OCI-LY7 (cell line): Measurements from ENCODE around the gene ANKRD34A. TPM values are rescaled to one million over a fixed set of nuclear protein-coding genes. Genes with fewer than 3 reads are reported as not detected.
A peak's percentile ranks its signal among the peaks of the same experiment; 100 is the strongest.

ENCODE experiments used
- BruUV-seq: library from RNA; stranded (reverse); fragments of 400-500 nt; replicated peaks from 2 replicates; lab custom pipeline; 2021; lab: Mats Ljungman, UMichigan
- CTCF ChIA-PET: fragments of 300-600 bp; sonication (Branson Sonifier 250); formaldehyde crosslinking; loops from one replicate; lab custom pipeline; 2022; ENCODE audit warnings: antibody characterized with exemption; ENCODE audit not compliant: unreplicated experiment; lab: Charles Lee
- POLR2A ChIA-PET: fragments of 300-600 bp; sonication (Branson Sonifier 250); formaldehyde crosslinking; loops from one replicate; lab custom pipeline; 2022; ENCODE audit warnings: antibody characterized with exemption; lab: Charles Lee
- DNase-seq: peaks from one replicate; pipeline ENCODE4 v3.0.0-alpha.2; 2015; ENCODE audit warnings: low spot score
- H2AFZ ChIP-seq: fragments of 200-600 bp; sonication (generic), shearing (Covaris generic); 2 replicates; pipeline ENCODE4 v1.6.1; 2014; ENCODE audit warnings: mild to moderate bottlenecking, antibody characterized with exemption, low read length, moderate library complexity
- H3K27ac ChIP-seq: fragments of 200-600 bp; sonication (generic); 2 replicates; pipeline ENCODE4 v1.5.1; 2014; ENCODE audit warnings: mixed run types, low read depth, mild to moderate bottlenecking, moderate library complexity, low read length, inconsistent platforms; ENCODE audit not compliant: poor library complexity, severe bottlenecking
- H3K36me3 ChIP-seq: fragments of 200-600 bp; sonication (generic); 2 replicates; pipeline ENCODE4 v1.6.1; 2014; ENCODE audit warnings: mild to moderate bottlenecking, antibody characterized with exemption, low read length, moderate library complexity, mixed read lengths; ENCODE audit not compliant: insufficient read depth
- H3K4me1 ChIP-seq: fragments of 200-600 bp; sonication (generic); 2 replicates; pipeline ENCODE4 v1.5.1; 2014; ENCODE audit warnings: mild to moderate bottlenecking, low read length; ENCODE audit not compliant: insufficient read depth, poor library complexity, severe bottlenecking
- H3K4me2 ChIP-seq: fragments of 200-600 bp; sonication (generic); 2 replicates; pipeline ENCODE4 v1.6.1; 2014; ENCODE audit warnings: mild to moderate bottlenecking, low read length
- H3K4me3 ChIP-seq: fragments of 200-600 bp; sonication (generic); 2 replicates; pipeline ENCODE4 v1.5.1; 2014; ENCODE audit warnings: mild to moderate bottlenecking, low read depth, low read length; ENCODE audit not compliant: poor library complexity, severe bottlenecking
- H3K79me2 ChIP-seq: fragments of 200-600 bp; sonication (generic); 2 replicates; pipeline ENCODE4 v1.6.1; 2016; ENCODE audit warnings: low read depth, mild to moderate bottlenecking, low read length, moderate library complexity, mixed read lengths; ENCODE audit not compliant: insufficient read depth
- H3K9me2 ChIP-seq: fragments of 200-600 bp; sonication (generic); 2 replicates; pipeline ENCODE4 v1.6.1; 2016; ENCODE audit warnings: mild to moderate bottlenecking, low read length, mixed read lengths; ENCODE audit not compliant: insufficient read depth
- H3K9me3 ChIP-seq: fragments of 200-600 bp; sonication (generic); 2 replicates; pipeline ENCODE4 v1.6.1; 2014; ENCODE audit warnings: mild to moderate bottlenecking, mixed run types, low read length, mixed read lengths
- H4K20me1 ChIP-seq: fragments of 200-600 bp; sonication (generic); 2 replicates; pipeline ENCODE4 v1.6.1; 2014; ENCODE audit warnings: mild to moderate bottlenecking, antibody characterized with exemption, low read length, moderate library complexity, mixed read lengths; ENCODE audit not compliant: insufficient read depth
- CTCF ChIP-seq: fragments of 200-600 bp; sonication (generic); conservative IDR thresholded peaks from 2 replicates; pipeline ENCODE4 v1.5.1; 2014; ENCODE audit warnings: mild to moderate bottlenecking, antibody characterized with exemption, low read length, moderate library complexity, mixed read lengths
- EZH2phosphoT487 ChIP-seq: fragments of 200-600 bp; sonication (generic); IDR thresholded peaks from 2 replicates; pipeline ENCODE4 v1.6.1; 2018; ENCODE audit warnings: low read depth, borderline replicate concordance, mild to moderate bottlenecking, mixed run types, antibody characterized with exemption, low read length, moderate library complexity, mixed read lengths
- intact Hi-C: fragments of 100-400 bp; cut with micrococcal nuclease; formaldehyde crosslinking; loops from one replicate; pipeline ENCODE4 v1.10.0; 2022; ENCODE audit not compliant: unreplicated experiment
- total RNA-seq, 2 experiments: library from RNA; depleted of rRNA in 1 of 2; stranded (reverse); fragments of >200 nt in 1 of 2; shearing (Covaris generic) in 1 of 2; gene quantifications; 2 replicates each; pipeline ENCODE4 v1.2.3, GENCODE V29; 2014 to 2022

The ANKRD34A gene
- total RNA-seq, 2 experiments from 2014 or later, result 1.9 to 4.8 TPM

DNA sequence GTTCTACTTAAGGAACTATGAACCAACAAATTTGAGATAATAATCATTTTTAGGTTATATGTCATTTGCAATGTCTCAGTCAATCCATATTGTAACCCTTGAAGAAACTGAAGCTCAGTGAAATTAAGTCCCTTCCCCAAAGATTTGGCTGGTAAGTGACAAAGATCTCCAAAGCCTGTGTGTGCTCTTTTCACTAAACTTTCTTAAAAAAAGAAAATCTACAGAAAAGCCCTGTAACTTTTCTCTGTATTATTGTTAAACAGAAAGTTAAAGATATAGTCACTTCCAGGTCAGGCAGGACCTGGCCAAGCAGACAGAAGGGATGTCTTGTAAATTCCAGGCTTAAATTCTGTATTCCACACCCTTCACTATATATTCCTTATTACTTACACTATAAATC, 8.0 kb downstream of the ANKRD34A start:
- no TSS peak for BruUV-seq
- intact Hi-C loops, result no loop called here
- CTCF ChIA-PET, result no interaction called here
- peaks cover 23% of the 10 kb centered on the region; the same call in 1 of the 2 replicates for H3K79me2 ChIP-seq
- H2AFZ ChIP-seq, result peak overlapping the region; percentile 44; the same call in 1 of the 2 replicates
- H3K4me1 ChIP-seq, result peaks cover 51% of the 10 kb centered on the region
- peaks cover 3% of the 10 kb centered on the region; the same call in 1 of the 2 replicates for H4K20me1 ChIP-seq
- no peak for DNase-seq
- POLR2A ChIA-PET, result interaction anchor here (1.0 to 2.6 kb wide), 3 partner anchors 11 to 49 kb away, joined by 3 to 12 read pairs (median 8); partner anchors contain the start of gene TXNIP
- H3K36me3 ChIP-seq, result peaks cover 13% of the 10 kb centered on the region; the same call in 1 of the 2 replicates
- peak overlapping the region; percentile 86 for H3K4me3 ChIP-seq
- peak overlapping the region; percentile 94 for H3K4me2 ChIP-seq
- H3K27ac ChIP-seq, result peak overlapping the region; percentile 53
- no peaks in the 10 kb centered on the region for H3K9me3 ChIP-seq
- no peak for TF ChIP-seq EZH2phosphoT487
- no peak for TF ChIP-seq CTCF
- H3K9me2 ChIP-seq, result no peaks in the 10 kb centered on the region

GRCh38 chr1:145955436-145955835, 8.9 kb downstream of the ANKRD34A start:
- H3K4me3 ChIP-seq, result no peak overlapping the region
- H3K9me3 ChIP-seq, result no peaks in the 10 kb centered on the region
- TF ChIP-seq CTCF, result no peak
- TF ChIP-seq EZH2phosphoT487, result no peak
- H3K79me2 ChIP-seq, result peaks cover 23% of the 10 kb centered on the region; the same call in 1 of the 2 replicates
- CTCF ChIA-PET, result no interaction called here
- H2AFZ ChIP-seq, result no peak overlapping the region
- POLR2A ChIA-PET, result interaction anchor here (0.7 to 1.4 kb wide), 4 partner anchors 9 to 23 kb away, joined by 3 to 4 read pairs (median 4); partner anchors contain the start of genes ANKRD34A and POLR3GL
- peaks cover 3% of the 10 kb centered on the region; the same call in 1 of the 2 replicates for H4K20me1 ChIP-seq
- intact Hi-C loops, result no loop called here
- H3K27ac ChIP-seq, result no peak overlapping the region
- DNase-seq, result no peak
- H3K4me1 ChIP-seq, result peaks cover 42% of the 10 kb centered on the region
- BruUV-seq, result no TSS peak
- peaks cover 13% of the 10 kb centered on the region; the same call in 1 of the 2 replicates for H3K36me3 ChIP-seq
- H3K4me2 ChIP-seq, result peak overlapping the region; percentile 94
- no peaks in the 10 kb centered on the region for H3K9me2 ChIP-seq

GRCh38 chr1:145953861-145954260, 10.5 kb downstream of the ANKRD34A start:
- Histone ChIP-seq H3K36me3 (peaks cover 13% of the 10 kb centered on the region; the same call in 1 of the 2 replicates), H3K9me3 (no peaks in the 10 kb centered on the region), H3K79me2 (peaks cover 23% of the 10 kb centered on the region; the same call in 1 of the 2 replicates), H4K20me1 (peaks cover 3% of the 10 kb centered on the region; the same call in 1 of the 2 replicates), H3K9me2 (no peaks in the 10 kb centered on the region), H3K4me3 (no peak overlapping the region), H3K27ac (no peak overlapping the region), H3K4me1 (peaks cover 26% of the 10 kb centered on the region), H2AFZ (no peak overlapping the region), H3K4me2 (no peak overlapping the region)
- intact Hi-C loops, result no loop called here
- ChIA-PET POLR2A (interaction anchor here (0.6 to 1.1 kb wide), 3 partner anchors 9 to 95 kb away, joined by 3 read pairs; partner anchors contain the start of gene PIAS3), CTCF (no interaction called here)
- BruUV-seq, result no TSS peak
- no peak for DNase-seq
- TF ChIP-seq CTCF (no peak), EZH2phosphoT487 (no peak)
